Neural cell (in vitro differentiated cells): Measurements from ENCODE around the gene CIART. TPM values are rescaled to one million over a fixed set of nuclear protein-coding genes. Genes with fewer than 3 reads are reported as not detected.

Source experiments
- H2AFZ ChIP-seq: fragments of 200-600, 300-800 bp; sonication (generic), shearing (Covaris generic); 2 replicates; pipeline ENCODE4 v1.6.0; 2014; ENCODE audit warnings: low read depth, mild to moderate bottlenecking, antibody characterized with exemption, low read length, moderate library complexity
- H3F3A ChIP-seq: fragments of 200-600 bp; shearing (Covaris generic); 2 replicates; pipeline ENCODE4 v1.6.1; 2016; ENCODE audit warnings: mild to moderate bottlenecking, moderate library complexity, mixed read lengths, antibody characterized with exemption, low read length; ENCODE audit not compliant: insufficient read depth, poor library complexity, severe bottlenecking
- H3K27ac ChIP-seq: fragments of 200-600, 300-800 bp; sonication (generic), shearing (Covaris generic); 2 replicates; pipeline ENCODE4 v1.5.1; 2014; ENCODE audit warnings: mild to moderate bottlenecking, low read length, moderate library complexity
- H3K27me3 ChIP-seq: fragments of 300-800, 200-600 bp; sonication (generic), shearing (Covaris generic); 2 replicates; pipeline ENCODE4 v1.6.0; 2014; ENCODE audit warnings: mild to moderate bottlenecking, low read depth, low read length, moderate library complexity; ENCODE audit not compliant: insufficient read depth
- H3K36me3 ChIP-seq: fragments of 300-800, 200-600 bp; sonication (generic), shearing (Covaris generic); 2 replicates; pipeline ENCODE4 v1.5.1; 2014; ENCODE audit warnings: mild to moderate bottlenecking, antibody characterized with exemption, low read length, moderate library complexity; ENCODE audit not compliant: insufficient read depth
- H3K4me2 ChIP-seq: fragments of 300-800, 200-600 bp; sonication (generic), shearing (Covaris generic); 2 replicates; pipeline ENCODE4 v1.6.0; 2014; ENCODE audit warnings: mild to moderate bottlenecking, low read length
- H3K4me3 ChIP-seq: fragments of 300-800, 200-600 bp; sonication (generic), shearing (Covaris generic); 2 replicates; pipeline ENCODE4 v1.5.1; 2014; ENCODE audit warnings: mild to moderate bottlenecking, low read length, moderate library complexity
- H3K79me2 ChIP-seq: fragments of 200-600 bp; shearing (Covaris generic); replicated peaks from 2 replicates; pipeline ENCODE4 v1.6.0; 2014; ENCODE audit warnings: mild to moderate bottlenecking, low read length, moderate library complexity; ENCODE audit not compliant: insufficient read depth
- H3K9ac ChIP-seq: fragments of 300-800, 200-600 bp; sonication (generic), shearing (Covaris generic); 2 replicates; pipeline ENCODE4 v1.6.1; 2016; ENCODE audit warnings: mild to moderate bottlenecking, low read length, mixed read lengths
- H3K9me2 ChIP-seq: fragments of 200-600 bp; shearing (Covaris generic); 2 replicates; pipeline ENCODE4 v1.6.1; 2016; ENCODE audit warnings: mild to moderate bottlenecking, low read length, mixed read lengths; ENCODE audit not compliant: insufficient read depth
- H3K9me3 ChIP-seq: fragments of 200-600, 300-800 bp; sonication (generic), shearing (Covaris generic); 2 replicates; pipeline ENCODE4 v1.6.1; 2016; ENCODE audit warnings: mild to moderate bottlenecking, mixed run types, low read length, moderate library complexity, mixed read lengths
- H4K20me1 ChIP-seq: fragments of 200-600 bp; shearing (Covaris generic); 2 replicates; pipeline ENCODE4 v1.6.1; 2016; ENCODE audit warnings: mild to moderate bottlenecking, mixed run types; ENCODE audit not compliant: insufficient read depth
- CTCF ChIP-seq: fragments of 450-650 bp; IDR thresholded peaks from 2 replicates; pipeline ENCODE4 v1.5.1; 2014; ENCODE audit warnings: antibody characterized with exemption, mild to moderate bottlenecking, moderate library complexity; ENCODE audit not compliant: poor library complexity, severe bottlenecking
- EP300 ChIP-seq: fragments of 450-650 bp; conservative IDR thresholded peaks from 2 replicates; pipeline ENCODE4 v1.6.1; 2014; ENCODE audit warnings: antibody characterized with exemption, mild to moderate bottlenecking, moderate library complexity; ENCODE audit not compliant: poor library complexity, severe bottlenecking
- EZH2 ChIP-seq: fragments of 200-600, 300-800 bp; shearing (Covaris generic), sonication (generic); IDR thresholded peaks from 2 replicates; pipeline ENCODE4 v1.6.1; 2014; ENCODE audit warnings: antibody characterized with exemption, low read length, borderline replicate concordance, mild to moderate bottlenecking; ENCODE audit not compliant: insufficient read depth, poor library complexity, severe bottlenecking
- MXI1 ChIP-seq: fragments of 450-650 bp; conservative IDR thresholded peaks from 2 replicates; pipeline ENCODE4 v1.6.1; 2014; ENCODE audit warnings: antibody characterized with exemption, mild to moderate bottlenecking; ENCODE audit not compliant: poor library complexity, severe bottlenecking
- POLR2AphosphoS5 ChIP-seq: IDR thresholded peaks from 2 replicates; pipeline ENCODE4 v1.6.1; 2012
- RAD21 ChIP-seq: fragments of 450-650 bp; conservative IDR thresholded peaks from 2 replicates; pipeline ENCODE4 v1.6.1; 2014; ENCODE audit warnings: antibody characterized with exemption, mild to moderate bottlenecking, moderate library complexity
- REST ChIP-seq: IDR thresholded peaks from 2 replicates; pipeline ENCODE4 v1.6.1; 2012; ENCODE audit warnings: borderline replicate concordance
- SMC3 ChIP-seq: fragments of 450-650 bp; conservative IDR thresholded peaks from 2 replicates; pipeline ENCODE4 v1.6.1; 2014; ENCODE audit warnings: antibody characterized with exemption, mild to moderate bottlenecking, moderate library complexity; ENCODE audit not compliant: poor library complexity
- TAF1 ChIP-seq: IDR thresholded peaks from 2 replicates; pipeline ENCODE4 v1.6.1; 2012; ENCODE audit warnings: low read depth
- polyA plus RNA-seq: library from polyadenylated mRNA; depleted of rRNA; stranded (reverse); fragments of >200 nt; gene quantifications from 2 replicates; pipeline ENCODE4 v1.2.3, GENCODE V29; 2014

The CIART gene
- polyA plus RNA-seq, 1 donor from 2014 or later, result 7.3 TPM

GRCh38 chr1:150262388-150263320 lies 19.7 kb upstream of the CIART start:
- H3K9me3 ChIP-seq, result no peaks in the 10 kb centered on the region
- H3K27ac ChIP-seq, result no peak overlapping the region
- H3K27me3 ChIP-seq, result no peaks in the 10 kb centered on the region

More at GRCh38 chr1:150262388-150263320, 19.7 kb upstream of the CIART start:
- H4K20me1 ChIP-seq, result no peaks in the 10 kb centered on the region
- H3K4me2 ChIP-seq, result no peak overlapping the region
- H2AFZ ChIP-seq, result no peak overlapping the region
- H3K9me2 ChIP-seq, result no peaks in the 10 kb centered on the region
- no peak overlapping the region for H3K4me3 ChIP-seq
- no peaks in the 10 kb centered on the region for H3F3A ChIP-seq
- peaks cover 7% of the 10 kb centered on the region for H3K79me2 ChIP-seq
- TF ChIP-seq CTCF (no peak), RAD21 (no peak), POLR2AphosphoS5 (no peak), EZH2 (no peak), MXI1 (no peak), SMC3 (no peak), REST (no peak), EP300 (no peak), TAF1 (no peak)
- H3K9ac ChIP-seq, result no peak overlapping the region
- no peaks in the 10 kb centered on the region for H3K36me3 ChIP-seq
